Adipose tissue (tissue), 3 donors: ENCODE data around the gene RETN. TPM values are rescaled to one million over a fixed set of nuclear protein-coding genes. Genes with fewer than 3 reads are reported as not detected.

Experiments used
- H3K27ac ChIP-seq: one replicate; pipeline ENCODE4 v1.5.1; 2013; ENCODE audit warnings: low read depth, low read length
- WGBS, 3 donors: extraction: QIAGEN DNeasy Blood & Tissue Kit; methylation state at CpG; one replicate each; pipeline ENCODE4 v1.1.7; 2013; 5-methylcytosine and 5-hydroxymethylcytosine counted together
- polyA plus RNA-seq, 3 donors: library from polyadenylated mRNA; stranded (reverse); fragments of 200-250 nt; gene quantifications; one replicate each; pipeline ENCODE4 v1.2.3, GENCODE V29; 2013
- donor health status: healthy with polysubstance abuse.
- donor health status: Bipolar disorder and iron deficiency.
- donor health status: healthy.

The RETN gene
- polyA plus RNA-seq, 3 donors = 5.0 to 20.0 (median 15.1) TPM

DNA sequence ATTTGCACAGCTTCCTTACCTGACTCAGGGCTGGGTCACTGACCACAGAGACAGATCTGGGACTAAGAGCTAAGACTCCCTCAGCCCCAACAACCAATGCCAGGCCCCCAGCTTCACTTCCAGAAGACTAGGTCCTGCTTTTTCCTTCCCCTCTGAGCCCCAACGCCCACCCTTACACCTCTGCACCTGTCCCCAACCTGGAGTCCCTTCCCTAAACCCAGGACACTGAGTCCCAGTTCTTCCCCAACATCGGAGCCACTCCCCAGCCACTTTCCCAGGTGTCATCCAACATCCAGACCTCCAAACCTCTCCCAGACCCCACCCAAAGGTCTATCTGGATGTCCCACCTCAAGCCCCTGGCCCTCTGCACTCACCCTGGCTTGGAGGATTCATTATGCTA is 30.2 kb downstream of the RETN start:
- no peak overlapping the region for H3K27ac ChIP-seq
- WGBS, 3 donors = 29 to 48% (median 35%) methylated on average over 2 of the region's 2 CpGs

DNA sequence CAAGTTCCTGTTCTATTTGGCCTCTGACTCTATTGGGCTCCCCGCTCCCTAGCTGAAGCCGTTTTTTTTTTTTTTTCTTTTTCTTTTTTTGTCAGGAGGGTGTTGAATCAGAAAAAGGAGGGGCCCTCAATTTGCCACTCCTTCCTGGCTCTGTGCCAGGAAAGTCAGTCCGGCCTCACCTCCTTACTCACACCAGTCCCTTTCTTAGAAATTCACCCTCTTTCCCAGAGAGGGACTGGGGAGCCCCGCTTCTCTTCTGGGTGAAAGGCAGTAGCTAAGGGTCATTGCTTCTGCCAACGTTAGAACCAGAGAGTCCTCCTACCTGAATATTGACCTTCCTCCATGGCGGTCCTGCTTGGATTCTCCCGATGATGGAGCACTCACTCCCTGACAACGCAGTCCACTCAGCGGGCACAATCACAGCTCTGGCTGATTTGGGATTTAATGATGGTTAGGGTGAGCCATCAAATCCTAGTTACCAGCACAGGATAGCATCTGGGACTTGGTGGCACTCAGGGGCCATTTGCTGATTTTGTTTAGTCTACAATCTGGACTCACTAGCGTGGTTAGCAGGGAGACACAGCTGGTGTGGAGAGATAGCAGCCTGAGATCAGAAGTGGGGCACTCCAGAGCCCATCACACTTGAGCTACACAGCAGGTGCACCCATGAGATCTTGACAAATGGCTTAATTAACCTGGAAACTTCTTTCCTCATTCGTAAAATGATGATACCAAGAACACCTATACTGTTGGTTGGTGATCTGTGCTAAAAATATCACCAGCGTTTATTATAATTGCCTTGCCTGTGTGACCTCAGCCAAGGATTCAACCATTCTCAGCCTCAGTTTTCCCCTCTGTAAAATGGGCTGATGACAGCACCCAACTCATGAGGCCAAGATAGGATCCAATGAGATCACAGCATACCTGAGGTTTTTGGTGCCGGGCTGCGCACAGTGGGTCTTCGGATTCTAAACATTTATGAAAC is 30.9 kb downstream of the RETN start:
- H3K27ac ChIP-seq = no peak overlapping the region
- 57 to 59% (median 59%) methylated on average over 15 of the region's 15 CpGs for WGBS, 3 donors

DNA sequence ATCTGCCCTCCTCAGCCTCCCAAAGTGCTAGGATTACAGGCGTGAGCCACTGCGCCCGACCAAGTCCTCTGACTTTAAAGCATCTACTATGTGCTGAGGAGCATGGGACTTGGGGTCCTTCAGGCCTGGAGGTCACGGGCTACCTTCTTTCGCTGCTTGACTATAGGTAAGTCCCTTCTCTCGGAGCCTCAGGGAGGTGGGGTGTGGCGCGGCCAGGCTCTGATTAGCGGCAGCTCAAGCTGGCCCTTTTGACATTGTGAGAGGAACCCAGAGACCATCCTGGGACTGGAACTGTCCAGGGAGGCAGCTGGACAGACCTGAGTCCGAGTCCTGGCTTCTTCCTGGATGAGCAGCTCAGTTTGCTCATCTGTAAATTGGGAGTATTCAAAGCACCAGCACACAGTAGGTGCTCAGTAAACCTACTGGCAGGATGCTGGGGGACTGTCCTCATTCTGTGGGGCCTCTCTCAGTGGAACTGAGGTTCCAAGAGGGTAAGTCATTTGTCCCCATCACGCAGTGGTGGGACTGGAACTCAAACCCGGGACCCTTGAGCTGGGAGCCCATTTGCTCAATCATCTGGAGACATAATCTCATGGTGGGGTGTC is 32.3 kb downstream of the RETN start:
- H3K27ac ChIP-seq = no peak overlapping the region
- 86 to 92% (median 92%) methylated on average over 12 of the region's 12 CpGs for WGBS, 3 donors

DNA sequence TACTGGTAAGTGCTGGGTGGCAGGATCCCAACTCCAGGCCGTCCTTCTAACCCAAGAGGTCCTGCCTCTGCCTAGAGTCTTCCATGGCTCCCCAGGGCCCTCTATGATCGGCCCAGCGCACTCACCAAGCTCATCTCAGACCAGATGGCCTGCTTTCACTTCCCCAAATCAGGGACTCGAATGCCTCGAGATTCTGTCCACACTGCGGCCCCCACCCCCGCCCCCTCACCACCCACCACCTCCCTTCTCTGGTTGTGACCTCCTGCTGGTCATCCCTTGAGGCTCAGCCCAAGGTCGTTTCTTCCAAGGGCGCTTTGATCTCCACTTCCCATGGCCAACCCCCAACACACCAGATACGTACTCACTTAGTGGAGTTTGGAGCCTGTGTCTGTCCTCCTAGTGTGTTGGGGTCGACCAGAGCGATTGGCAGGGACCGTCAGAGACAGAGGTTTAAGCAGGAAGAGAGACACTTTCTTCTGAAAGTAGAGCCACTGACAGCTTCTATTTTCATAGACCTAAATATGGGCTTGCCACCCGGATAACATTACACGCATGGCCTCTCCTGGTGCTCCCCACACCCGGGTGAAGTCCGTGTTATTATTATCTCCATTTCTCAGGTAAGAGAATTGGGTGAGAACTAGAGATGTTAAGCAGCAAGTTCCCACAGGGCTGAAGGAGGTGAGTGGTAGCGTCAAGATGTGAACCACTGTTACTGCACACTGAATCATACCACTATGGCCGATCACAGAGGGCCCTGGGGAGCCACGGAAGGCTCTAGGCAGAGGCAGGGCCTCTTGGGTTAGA is 33.0 kb downstream of the RETN start, which contains the start of gene FCER2:
TSS of gene FCER2 (minus strand) at position 478 of the 804 bp plus-strand sequence. CDS start 2,371 bp downstream, outside the sequence.
- H3K27ac ChIP-seq = no peak within 1 kb of the TSS
- 47 to 58% (median 58%) methylated on average over 20 of the region's 20 CpGs for WGBS, 3 donors

DNA sequence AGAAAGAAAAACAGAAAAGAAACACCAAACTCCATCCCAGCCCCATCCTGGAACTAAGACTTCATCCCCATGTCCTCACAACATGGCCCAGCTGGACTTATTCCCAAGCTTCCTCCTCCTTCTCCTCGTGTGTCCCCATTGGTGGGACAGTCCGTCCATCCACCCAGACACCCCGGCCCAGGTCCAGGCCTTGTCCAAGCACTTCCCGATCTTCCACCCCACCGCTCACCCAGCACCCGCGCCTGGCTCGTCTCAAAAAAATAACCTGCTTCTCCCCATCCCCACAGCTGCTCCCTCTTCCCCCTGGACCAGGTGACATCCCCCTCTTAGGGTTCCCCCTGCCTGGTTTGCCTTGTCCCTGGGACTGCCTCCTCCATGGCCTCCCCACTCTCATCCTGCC is 34.5 kb downstream of the RETN start:
- no peak overlapping the region for H3K27ac ChIP-seq
- 44 to 73% (median 56%) methylated on average over 8 of the region's 8 CpGs for WGBS, 3 donors

DNA sequence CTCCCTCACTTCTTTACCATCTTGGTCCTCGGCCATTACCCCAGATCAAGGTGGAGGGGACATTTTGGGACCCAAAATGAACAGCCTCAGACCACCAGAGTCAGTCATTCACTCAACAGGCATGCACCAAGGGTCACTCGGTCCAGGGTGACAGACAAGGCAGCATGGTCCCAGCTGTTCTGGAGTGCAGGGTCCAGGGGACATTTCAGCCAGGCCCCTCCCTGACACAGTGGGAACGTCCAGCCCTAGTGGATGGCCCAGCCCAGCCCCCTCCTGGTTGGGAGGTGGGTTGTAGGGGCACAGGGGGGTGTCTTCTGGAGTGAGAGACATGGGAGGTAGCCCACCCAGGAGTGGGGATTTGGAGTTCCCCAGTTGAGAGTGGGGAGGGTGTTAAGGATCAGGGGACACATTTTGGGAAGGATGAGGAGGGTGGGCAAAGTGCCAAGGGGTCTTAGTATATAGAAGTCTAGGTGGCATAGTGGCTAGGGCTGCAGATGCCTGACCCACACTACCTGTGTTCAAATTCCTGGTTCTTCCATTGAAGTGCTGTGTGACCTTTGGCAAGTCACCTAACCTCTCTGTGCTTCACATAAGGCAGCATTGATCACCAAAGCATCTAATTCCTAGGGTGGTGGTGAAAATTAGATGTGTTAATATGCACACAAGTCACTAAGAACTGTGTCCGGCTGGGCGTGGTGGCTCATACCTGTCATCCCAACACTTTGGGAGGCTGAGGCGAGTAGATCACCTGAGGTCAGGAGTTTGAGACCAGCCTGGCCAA is 35.6 kb downstream of the RETN start:
- H3K27ac ChIP-seq = no peak overlapping the region
- 64 to 79% (median 76%) methylated on average over 6 of the region's 6 CpGs for WGBS, 3 donors

DNA sequence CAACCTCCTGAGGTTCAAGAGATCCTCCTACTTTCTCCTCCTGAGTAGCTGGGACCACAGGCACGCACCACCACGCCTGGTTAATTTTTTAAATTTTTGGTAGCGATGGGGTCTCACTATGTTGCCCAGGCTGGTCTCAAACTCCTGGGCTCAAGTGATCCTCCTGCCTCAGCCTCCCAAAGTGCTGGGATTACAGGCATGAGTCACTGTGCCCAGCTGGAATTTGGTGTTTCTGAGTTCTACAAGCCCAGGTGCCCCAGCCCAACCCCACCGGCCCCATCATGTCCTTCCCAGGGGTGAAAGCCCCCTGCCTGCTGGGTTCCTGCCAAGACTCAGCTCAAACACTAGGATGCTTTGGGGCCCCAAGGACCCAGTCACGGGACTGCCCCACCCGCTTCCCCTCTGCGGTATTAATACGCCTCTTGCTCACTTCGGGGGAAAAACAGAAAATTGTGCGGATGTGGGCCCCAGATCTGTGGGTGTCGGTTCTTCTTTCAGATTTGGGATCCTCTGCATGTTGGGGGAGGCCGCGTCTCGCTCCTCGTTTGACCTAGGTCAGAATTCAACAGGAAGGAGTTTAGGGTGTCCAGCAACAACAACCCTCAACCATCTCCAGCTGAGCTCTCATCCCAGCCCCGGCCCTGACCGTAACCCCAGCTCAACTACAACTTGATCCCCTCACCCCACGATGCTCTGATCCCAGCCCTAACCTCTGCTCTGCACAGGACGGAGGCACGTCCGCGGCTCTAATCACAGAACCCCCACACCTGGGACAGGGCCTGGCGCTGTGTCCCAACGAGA is 36.7 kb downstream of the RETN start:
- WGBS, 3 donors = 34 to 59% (median 42%) methylated on average over 24 of the region's 24 CpGs
- H3K27ac ChIP-seq = no peak overlapping the region

DNA sequence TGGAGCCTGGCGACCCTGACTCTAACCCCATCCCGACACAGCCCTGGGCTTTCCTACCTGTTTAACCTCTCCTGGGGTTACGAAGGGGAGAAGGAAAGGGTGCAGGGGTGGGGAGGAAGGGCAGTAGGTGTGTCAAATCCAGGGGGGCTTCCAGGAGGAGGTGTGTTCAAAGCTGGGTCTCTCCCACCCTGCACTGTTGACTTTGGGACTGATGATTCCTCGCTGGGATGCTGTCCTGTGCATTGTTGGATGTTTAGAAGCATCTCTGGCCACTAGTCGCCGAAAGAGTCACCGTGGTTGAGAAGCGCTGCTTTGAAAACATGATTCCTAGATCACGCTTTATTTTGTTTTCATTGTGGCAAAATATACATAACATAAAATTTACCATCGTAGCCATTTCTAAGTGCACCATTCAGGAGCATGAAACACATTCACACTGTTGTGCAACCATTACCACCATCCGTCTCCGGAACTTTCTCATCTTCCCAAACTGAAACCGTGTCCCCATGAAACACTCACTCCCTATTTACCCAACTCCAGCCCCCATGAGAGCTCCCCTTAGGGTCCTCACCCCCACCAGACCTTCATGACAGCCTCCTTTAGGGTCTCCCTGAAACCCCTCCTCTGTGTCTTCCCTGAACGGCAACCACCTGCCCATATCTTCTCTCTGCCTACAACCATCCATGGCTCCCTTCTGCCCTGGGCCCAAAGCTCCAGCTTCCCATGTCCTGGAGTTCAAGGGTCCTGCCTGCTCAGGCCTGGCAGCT is 37.5 kb downstream of the RETN start:
- H3K27ac ChIP-seq = no peak overlapping the region
- WGBS, 3 donors = 60 to 71% (median 68%) methylated on average over 14 of the region's 14 CpGs

DNA sequence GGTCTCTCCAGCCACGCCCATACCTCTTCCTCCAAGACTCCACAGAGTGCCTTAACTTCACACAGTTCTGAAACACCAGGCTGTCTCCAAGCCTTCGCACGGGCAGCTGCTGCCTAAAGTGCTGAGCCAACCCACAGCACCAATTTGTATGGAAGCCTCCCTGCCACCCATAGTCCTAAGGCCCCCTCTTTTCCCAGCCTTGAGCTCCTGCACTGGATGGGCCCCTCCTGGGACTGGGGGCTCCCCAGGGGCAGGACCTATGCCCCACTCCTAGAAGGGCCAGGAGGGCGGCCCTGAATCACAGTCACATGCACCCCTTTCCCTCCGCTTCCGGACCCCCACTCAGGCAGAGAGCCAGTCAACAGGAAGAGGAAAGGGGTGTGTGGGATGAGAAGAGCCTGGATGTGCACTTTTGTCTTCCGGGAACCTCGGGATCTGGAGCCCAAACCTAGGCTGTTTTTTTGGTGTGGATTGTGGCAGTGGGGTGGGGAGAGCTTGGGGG is 38.2 kb downstream of the RETN start:
- no peak overlapping the region for H3K27ac ChIP-seq
- WGBS, 3 donors = 44 to 56% (median 55%) methylated on average over 8 of the region's 8 CpGs

DNA sequence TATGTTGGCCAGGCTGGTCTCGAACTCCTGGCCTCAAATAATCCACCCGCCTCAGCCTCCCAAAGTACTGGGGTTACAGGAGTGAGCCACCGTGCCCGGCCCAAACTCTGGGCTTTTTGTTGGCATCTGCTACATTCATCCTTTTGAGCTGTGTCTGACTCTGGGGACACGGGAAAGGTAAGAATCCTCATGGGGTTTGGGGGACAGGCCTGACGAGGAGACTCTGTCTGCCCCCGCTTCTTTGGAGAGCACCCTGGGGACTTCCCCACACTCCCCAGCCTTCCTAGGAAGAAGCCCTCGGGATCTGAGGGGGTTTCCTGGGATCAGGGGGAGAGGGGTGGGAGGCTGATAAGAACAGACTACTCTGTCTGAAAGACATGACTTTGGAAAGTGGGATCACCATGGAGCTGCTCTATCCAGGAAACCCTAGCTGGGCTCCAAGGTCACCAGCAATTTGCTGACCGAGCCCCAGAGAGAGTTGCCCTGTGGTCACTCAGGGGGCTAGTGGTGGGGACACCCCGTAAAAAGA is 41.1 kb downstream of the RETN start:
- 59 to 76% (median 76%) methylated on average over 9 to 10 of the region's 10 CpGs for WGBS, 3 donors
- no peak overlapping the region for H3K27ac ChIP-seq

DNA sequence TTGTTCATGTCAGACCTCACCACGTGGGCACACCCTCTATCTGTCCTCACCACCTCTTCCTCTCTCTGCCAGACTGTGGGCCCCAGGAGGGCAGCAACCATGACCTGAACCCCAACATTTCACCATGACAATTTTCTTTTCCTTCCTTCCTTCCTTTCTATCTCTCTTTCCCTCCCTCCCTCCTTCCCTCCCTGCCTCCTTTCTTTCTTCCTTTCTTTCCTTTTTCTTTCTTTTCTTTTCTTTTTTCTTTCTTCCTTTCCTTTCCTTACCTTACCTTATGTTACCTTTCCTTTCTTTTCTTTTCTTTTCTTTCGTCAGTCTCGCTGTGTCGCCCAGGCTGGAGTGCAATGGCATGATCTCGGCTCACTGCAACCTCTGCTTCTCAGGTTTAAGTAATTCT is 41.8 kb downstream of the RETN start:
- WGBS, 3 donors = 65 to 79% (median 67%) methylated on average over 5 of the region's 5 CpGs
- no peak overlapping the region for H3K27ac ChIP-seq

DNA sequence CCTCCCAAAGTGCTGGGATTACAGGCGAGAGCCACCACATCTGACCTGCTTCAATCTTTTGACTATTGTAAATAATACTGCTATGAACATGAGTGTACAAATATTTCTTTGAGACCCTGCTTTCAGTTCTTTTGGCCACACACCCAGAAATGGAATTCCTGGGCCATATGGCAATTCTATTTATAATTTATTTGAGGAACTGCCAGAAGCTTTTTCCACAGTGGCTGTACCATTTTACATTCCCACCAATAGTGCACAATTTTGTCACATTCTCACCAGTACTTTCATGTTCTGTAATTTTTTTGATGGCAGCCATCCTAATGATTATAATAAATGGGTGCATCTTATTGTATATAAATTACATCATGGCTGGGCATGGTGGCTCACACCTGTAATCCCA is 46.8 kb downstream of the RETN start:
- WGBS, 3 donors = 69 to 77% (median 69%) methylated on average over 1 of the region's 1 CpG
- H3K27ac ChIP-seq = no peak overlapping the region

DNA sequence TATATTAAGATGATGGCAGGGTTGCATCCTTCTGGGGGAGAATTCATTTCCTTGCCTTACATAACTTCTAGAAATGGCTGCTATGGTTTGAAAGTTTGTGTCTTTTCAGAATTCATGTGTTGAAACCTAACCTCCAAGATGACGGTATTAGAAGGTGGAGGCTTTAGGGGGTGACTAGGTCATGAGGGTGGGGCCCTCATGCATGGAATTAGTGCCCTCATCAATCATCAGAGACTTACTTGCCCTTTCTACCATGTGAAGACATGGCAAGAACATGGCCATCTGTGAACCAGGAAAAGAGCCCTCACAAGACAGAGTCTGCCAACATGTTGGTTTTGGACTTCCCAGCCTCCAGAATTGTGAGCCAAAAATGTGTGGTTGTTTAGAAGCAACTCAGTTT is 47.9 kb downstream of the RETN start:
- WGBS, 3 donors = 43 to 79% (median 78%) methylated on average over 1 of the region's 1 CpG
- H3K27ac ChIP-seq = no peak overlapping the region

DNA sequence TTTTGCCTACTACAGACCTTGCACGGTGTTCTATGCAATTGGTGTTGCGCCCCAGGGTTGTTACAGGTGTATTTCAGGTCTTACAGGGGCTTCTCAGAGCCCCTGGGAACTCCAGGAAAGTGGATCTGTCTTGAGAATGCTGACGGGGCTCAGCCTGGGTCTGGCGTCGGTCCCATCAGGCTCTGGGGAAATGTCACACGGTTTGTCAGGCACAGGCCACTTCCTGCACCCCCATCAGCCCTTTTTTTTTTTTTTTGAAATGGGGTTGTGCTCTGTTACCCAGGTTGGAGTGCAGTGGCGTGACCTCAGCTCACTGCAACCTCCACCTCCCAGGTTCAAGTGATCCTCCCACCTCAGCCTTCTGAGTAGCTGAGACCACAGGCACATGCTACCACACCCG is 49.8 kb downstream of the RETN start:
- no peak overlapping the region for H3K27ac ChIP-seq
- WGBS, 3 donors = 34 to 52% (median 41%) methylated on average over 8 of the region's 8 CpGs
